Purkinje cell (primary cell): Measurements from ENCODE around the gene SPINK2. TPM values are rescaled to one million over a fixed set of nuclear protein-coding genes. Genes with fewer than 3 reads are reported as not detected.

Source experiments
- polyA plus RNA-seq: library from polyadenylated mRNA; unstranded; fragments of >200 nt; fragmentation: Nextera tagmentation; gene quantifications from 2 replicates; pipeline ENCODE4 v1.2.1, GENCODE V29; 2014

The SPINK2 gene
- polyA plus RNA-seq: 3.0 and 9.4 TPM in 2 replicates

DNA sequence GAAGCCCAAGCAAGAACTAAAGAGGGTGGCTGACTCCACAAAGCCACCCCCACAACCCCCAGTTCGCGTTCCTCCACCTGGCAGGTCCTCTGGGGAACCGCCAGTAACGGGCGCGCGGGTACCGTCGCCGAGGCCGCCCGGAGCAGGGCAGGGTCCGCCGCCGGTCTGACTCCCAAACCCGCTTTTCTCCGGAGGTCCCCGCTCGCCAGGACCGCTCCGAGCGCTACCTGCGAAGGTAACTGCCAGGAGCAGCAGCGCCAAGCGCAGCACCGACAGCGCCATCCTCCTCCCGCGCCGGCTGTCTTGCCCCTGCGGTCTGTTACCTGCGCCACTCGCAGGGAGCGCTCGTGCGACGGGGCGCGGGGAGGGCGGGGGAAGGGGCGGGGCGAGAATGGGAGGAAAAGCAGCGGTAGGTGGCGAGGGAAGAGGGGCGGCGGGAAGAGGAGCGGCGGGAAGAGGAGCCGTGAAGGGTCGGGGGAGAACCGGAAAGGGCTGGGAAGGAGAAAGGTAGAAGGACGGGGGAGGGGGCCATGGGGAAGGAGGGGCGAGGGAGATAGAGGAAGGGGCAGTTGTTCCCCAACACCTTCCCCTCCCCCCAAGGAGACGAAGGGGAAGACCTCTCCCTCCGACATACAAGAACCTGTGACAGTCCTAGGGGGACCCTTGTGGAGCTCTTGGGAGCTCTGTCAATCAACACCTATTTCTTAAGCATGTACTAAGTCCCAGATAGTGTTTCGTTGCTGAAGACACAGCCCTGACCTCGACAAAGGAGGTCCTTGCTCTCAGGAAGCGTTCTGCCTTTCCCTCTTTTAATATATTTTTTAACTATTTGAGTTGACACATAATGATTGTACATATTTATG lies at the start of gene SPINK2:
Gene SPINK2 (minus strand): TSS at position 321 of the 863 bp plus-strand sequence. CDS start 39 bp downstream, at position 282.

Other genes with a start within 250 kb of the SPINK2 start
- gene HOPX, start 140.4 kb downstream of the SPINK2 start, polyA plus RNA-seq: 511 and 644 TPM in 2 replicates
- gene REST, start 86.2 kb upstream of the SPINK2 start, polyA plus RNA-seq: 1.3 and 2.1 TPM in 2 replicates
- gene NOA1, start 155.9 kb upstream of the SPINK2 start, polyA plus RNA-seq: 6.5 and 9.3 TPM in 2 replicates
- gene POLR2B, start 157.2 kb upstream of the SPINK2 start, polyA plus RNA-seq: 52.9 and 86.8 TPM in 2 replicates